Measurements from ENCODE around the gene SKI. TPM values are rescaled to one million over a fixed set of nuclear protein-coding genes. Genes with fewer than 3 reads are reported as not detected.

Gene SKI
- total RNA-seq, 4 donors from 2014 or later = 24.4 to 52.4 (median 32.2) TPM

DNA sequence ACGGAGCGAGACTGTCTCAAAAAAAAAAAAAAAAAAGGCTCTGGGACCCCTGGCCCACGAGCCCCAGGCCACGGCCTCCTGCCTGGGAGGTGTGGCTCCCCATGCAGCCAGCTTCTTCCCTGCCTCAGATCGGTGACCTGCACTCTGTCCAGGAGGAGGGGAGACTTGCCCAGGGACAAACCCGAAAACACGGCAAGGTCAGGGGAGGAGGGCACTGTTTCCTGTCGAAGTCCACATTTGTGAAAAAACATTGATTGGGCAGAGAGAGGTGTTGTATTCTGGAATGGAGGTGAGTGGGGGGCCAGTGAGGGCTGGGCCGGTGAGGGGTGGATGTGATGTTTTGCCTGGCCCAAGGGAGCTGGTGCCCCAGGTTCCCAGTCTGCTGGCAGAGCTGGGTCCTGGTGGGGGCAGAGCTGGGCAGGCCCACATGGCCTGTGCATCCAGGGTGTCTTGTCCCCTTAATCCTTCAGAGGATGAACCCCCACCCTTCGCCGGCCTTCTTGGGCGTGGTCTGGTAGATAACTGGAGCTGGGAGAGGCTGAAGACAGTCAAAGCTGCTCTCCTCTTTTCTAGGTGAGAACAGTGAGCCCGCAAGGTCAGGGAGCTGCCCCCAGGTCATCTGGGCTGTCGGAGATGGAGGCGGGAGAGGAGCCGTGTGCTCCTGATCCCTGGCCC, 21.2 kb upstream of the SKI start:
- H3K4me1 ChIP-seq = peaks cover 27 to 50% (median 39%) of the 10 kb centered on the region in 4 donors
- in situ Hi-C loops (cut with MboI; ENCODE audit: low pct_ligation_motif_present in 1 of 4, low pct_unique_long_range_greater_than_20kb in 1 of 4, low sequenced_read_pairs in 3 of 4) = loop anchor here in 3 of 4 donors (10.0 to 25.0 kb wide), 2 partner anchors 105 to 168 kb away; no protein-coding TSS in a partner anchor
- H3K9me3 ChIP-seq = no peaks in the 10 kb centered on the region
- intact Hi-C loops (cut with DNase I; ENCODE audit: low total_unique reads) = no loop called here
- no peaks in the 10 kb centered on the region for H3K36me3 ChIP-seq
- TF ChIP-seq POLR2A (IDR thresholded peaks at IDR 0.05) (no peak), EP300 (IDR thresholded peaks at IDR 0.05; ENCODE audit: low read depth) (no peak), POLR2AphosphoS5 (IDR thresholded peaks at IDR 0.05) (no peak)
- TF ChIP-seq, protein P1, sequence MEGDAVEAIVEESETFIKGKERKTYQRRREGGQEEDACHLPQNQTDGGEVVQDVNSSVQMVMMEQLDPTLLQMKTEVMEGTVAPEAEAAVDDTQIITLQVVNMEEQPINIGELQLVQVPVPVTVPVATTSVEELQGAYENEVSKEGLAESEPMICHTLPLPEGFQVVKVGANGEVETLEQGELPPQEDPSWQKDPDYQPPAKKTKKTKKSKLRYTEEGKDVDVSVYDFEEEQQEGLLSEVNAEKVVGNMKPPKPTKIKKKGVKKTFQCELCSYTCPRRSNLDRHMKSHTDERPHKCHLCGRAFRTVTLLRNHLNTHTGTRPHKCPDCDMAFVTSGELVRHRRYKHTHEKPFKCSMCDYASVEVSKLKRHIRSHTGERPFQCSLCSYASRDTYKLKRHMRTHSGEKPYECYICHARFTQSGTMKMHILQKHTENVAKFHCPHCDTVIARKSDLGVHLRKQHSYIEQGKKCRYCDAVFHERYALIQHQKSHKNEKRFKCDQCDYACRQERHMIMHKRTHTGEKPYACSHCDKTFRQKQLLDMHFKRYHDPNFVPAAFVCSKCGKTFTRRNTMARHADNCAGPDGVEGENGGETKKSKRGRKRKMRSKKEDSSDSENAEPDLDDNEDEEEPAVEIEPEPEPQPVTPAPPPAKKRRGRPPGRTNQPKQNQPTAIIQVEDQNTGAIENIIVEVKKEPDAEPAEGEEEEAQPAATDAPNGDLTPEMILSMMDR (IDR thresholded peaks at IDR 0.05) = no peak
- no peak for DNase-seq
- H3K27me3 ChIP-seq = no peaks in the 10 kb centered on the region
- WGBS, 2 donors (ENCODE audit: low coverage in 1 of 2) = 60 to 74% methylated on average over 1 to 16 of the region's 16 CpGs
- H3K27ac ChIP-seq = peak overlapping the region; percentile 76 to 92 (median 90)
- no peak overlapping the region for H3K4me3 ChIP-seq

DNA sequence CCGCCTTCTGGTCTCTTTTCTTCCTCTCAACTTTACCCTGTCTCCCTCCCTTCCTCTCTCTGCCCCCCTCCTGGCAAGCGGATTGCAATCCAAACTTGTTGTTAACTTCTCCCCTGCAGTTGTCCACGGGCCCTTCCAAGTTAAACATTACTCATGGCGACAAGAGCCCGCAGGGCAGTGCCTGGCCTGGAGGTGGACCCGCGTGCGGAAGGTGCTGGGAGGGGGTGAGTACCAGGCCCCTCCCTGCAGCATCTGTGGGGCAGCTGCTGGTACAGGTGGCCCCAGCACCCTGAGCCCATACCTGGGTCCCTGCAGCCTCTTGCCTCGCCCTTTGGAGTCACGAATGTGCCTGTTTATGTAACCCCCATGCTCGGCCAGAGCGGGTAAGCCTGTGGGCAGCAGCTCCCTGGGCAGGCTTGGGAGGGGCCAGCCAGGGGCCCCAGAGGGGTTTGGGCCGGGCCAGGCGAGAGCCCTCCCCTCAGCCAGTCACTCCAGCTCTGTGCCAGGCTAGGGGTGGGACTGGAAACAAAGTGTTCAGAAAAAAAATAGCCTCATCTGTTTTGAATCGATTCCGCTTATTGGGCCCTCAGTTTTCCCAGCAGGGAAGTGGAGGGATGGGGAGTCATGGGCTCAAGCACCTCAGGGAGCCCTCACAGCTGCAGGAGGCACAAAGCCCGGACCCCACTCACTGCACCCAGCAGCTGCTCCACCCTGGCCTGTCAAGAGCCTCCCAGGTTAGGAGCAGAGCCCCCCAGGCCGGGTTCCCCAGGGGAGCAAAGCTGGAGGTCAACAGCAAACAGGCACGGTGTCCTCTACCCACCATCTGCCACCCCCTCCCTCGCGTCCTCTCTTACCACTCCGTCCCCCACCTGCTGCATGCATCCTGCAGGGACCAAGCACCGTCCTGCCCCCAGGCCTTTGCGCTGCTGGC, 19.5 kb upstream of the SKI start:
- Histone ChIP-seq H3K4me3 (no peak overlapping the region), H3K27me3 (no peaks in the 10 kb centered on the region), H3K27ac (peak overlapping the region; percentile 76 to 92 (median 90)), H3K9me3 (no peaks in the 10 kb centered on the region), H3K4me1 (peaks cover 44 to 66% (median 55%) of the 10 kb centered on the region in 4 donors), H3K36me3 (no peaks in the 10 kb centered on the region)
- DNase-seq = peak; percentile 62
- 32 to 49% methylated on average over 5 to 24 of the region's 24 CpGs for WGBS, 2 donors (ENCODE audit: low coverage in 1 of 2)
- in situ Hi-C loops (cut with MboI; ENCODE audit: low pct_ligation_motif_present in 1 of 4, low pct_unique_long_range_greater_than_20kb in 1 of 4, low sequenced_read_pairs in 3 of 4) = loop anchor here in 3 of 4 donors (10.0 to 25.0 kb wide), 2 partner anchors 104 to 166 kb away; no protein-coding TSS in a partner anchor
- TF ChIP-seq EP300 (IDR thresholded peaks at IDR 0.05; ENCODE audit: low read depth) (no peak), POLR2AphosphoS5 (IDR thresholded peaks at IDR 0.05) (peak in 1 of 3 donors; percentile 6), POLR2A (IDR thresholded peaks at IDR 0.05) (no peak)
- TF ChIP-seq, protein P1 (IDR thresholded peaks at IDR 0.05) = no peak
- intact Hi-C loops (cut with DNase I; ENCODE audit: low total_unique reads) = no loop called here

DNA sequence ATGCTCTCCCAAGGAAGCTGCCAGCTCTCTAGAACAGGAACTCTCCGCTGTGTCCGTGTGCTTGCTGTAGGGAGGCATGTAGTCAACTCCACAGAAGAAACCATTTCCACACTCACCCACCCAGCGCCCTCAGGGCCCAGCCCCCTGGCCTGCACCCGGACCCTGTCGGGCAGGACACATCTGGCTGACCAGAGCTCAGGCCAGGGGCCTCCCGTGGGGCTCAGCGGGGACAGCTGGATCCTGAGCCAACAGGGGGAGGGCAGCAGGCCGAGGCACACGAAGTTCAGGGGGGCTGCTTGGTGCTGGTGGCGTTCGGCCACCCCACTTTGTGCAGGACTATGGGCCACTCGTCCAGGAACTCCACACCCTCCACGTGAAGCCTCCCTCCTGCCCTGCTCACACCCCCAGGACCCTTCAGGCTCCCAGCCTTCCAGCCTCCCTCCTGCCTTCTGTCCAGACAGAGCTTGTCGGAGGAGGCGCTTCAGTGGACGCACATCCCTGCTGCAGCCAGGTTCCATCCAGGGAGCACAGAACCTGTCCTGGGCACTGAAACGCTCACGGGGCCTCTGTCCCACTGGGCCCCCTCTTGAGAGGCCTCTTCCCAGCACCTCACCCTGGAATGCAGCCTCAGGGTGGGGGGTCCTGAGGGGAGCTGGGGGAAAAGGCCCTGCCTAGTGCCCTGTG, 18.6 kb upstream of the SKI start:
- intact Hi-C loops (cut with DNase I; ENCODE audit: low total_unique reads) (no loop called here), in situ Hi-C loops (cut with MboI; ENCODE audit: low pct_ligation_motif_present in 1 of 4, low pct_unique_long_range_greater_than_20kb in 1 of 4, low sequenced_read_pairs in 3 of 4) (loop anchor here in 3 of 4 donors (10.0 to 25.0 kb wide), 2 partner anchors 103 to 165 kb away; no protein-coding TSS in a partner anchor)
- no peak for DNase-seq
- no peaks in the 10 kb centered on the region for H3K36me3 ChIP-seq
- peak overlapping the region; percentile 76 to 92 (median 90) for H3K27ac ChIP-seq
- no peak overlapping the region for H3K4me3 ChIP-seq
- TF ChIP-seq POLR2A (IDR thresholded peaks at IDR 0.05) = no peak
- H3K4me1 ChIP-seq = peaks cover 47 to 67% (median 56%) of the 10 kb centered on the region in 4 donors
- H3K9me3 ChIP-seq = no peaks in the 10 kb centered on the region
- 82% methylated on average over 11 of the region's 18 CpGs; no CpG with 5 or more reads in 1 of the 2 donors for WGBS, 2 donors (ENCODE audit: low coverage in 1 of 2)
- H3K27me3 ChIP-seq = no peaks in the 10 kb centered on the region

DNA sequence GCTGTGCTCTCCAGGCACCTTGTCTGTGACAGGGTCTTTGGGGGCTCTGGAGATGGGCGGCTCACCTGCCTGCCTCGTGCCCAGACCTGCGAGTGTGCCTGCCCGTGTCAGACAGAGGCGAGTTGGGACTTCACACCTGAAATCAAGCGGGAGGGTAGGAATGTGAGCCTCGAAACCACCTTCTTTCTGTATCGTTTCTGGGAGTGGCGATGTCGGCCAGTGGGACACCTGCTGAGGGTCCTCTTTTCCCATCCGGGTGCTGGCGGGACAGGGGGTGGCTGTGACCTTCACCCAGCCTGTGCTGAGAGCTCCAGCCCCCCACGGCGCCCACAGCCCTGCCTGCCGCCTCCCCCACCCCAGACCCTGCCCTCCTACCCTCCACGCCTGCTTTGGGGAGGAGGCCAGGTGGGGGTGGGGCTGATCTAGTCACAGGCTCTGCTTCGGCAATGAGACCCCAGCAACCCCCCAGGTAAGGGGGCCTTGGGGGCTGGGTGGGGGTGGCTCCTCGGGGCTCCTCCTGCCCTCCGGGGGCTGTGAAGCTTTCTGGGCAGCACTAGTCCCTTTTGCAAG, 17.9 kb upstream of the SKI start:
- H3K4me1 ChIP-seq = peaks cover 51 to 72% (median 61%) of the 10 kb centered on the region in 4 donors
- no peaks in the 10 kb centered on the region for H3K27me3 ChIP-seq
- in situ Hi-C loops (cut with MboI; ENCODE audit: low pct_ligation_motif_present in 1 of 4, low pct_unique_long_range_greater_than_20kb in 1 of 4, low sequenced_read_pairs in 3 of 4) (loop anchor here in 2 of 4 donors (25.0 kb wide), 1 partner anchor 102 kb away; no protein-coding TSS in a partner anchor), intact Hi-C loops (cut with DNase I; ENCODE audit: low total_unique reads) (no loop called here)
- WGBS, 2 donors (ENCODE audit: low coverage in 1 of 2) = 88% methylated on average over 18 of the region's 19 CpGs; no CpG with 5 or more reads in 1 of the 2 donors
- peak overlapping the region; percentile 76 to 92 (median 90) for H3K27ac ChIP-seq
- TF ChIP-seq POLR2A (IDR thresholded peaks at IDR 0.05) = no peak
- TF ChIP-seq, protein P1 (IDR thresholded peaks at IDR 0.05) = no peak
- no peak overlapping the region for H3K4me3 ChIP-seq
- no peaks in the 10 kb centered on the region for H3K9me3 ChIP-seq
- no peak for DNase-seq
- H3K36me3 ChIP-seq = no peaks in the 10 kb centered on the region

All from transverse colon (tissue), 4 donors.